GM18861 (cell line): Measurements from ENCODE around the gene ABCD3.
"Not testable (repeated sequence)": the region's sequence is repeated elsewhere in the genome, so short reads cannot be mapped to it uniquely, and the experiment has no call there.

ENCODE experiments used
- ATAC-seq: cut with Tn5 transposase; IDR thresholded peaks from one replicate; pipeline ENCODE4 v1.9.1; 2021; ENCODE audit not compliant: unreplicated experiment

The ABCD3 gene

DNA sequence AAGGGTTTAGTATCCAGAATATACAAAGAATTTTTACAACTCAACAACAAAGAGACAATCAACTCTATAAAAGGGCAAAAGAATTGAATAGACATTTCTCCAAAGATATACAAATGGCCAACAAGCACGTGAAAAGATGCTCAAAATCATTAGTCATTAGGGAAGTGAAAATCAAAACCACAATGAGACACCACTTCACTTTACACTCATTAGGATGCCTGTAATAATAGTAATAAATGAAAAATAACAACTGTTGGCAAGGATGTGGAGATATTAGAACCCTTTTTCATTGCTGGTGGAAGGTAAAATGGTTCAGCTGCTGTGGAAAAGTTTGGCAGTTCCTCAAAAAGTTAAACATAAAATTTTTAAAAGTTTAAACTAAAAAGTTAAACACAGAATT lies 7.0 kb upstream of the ABCD3 start:
- ATAC-seq, result peak; percentile 91

DNA sequence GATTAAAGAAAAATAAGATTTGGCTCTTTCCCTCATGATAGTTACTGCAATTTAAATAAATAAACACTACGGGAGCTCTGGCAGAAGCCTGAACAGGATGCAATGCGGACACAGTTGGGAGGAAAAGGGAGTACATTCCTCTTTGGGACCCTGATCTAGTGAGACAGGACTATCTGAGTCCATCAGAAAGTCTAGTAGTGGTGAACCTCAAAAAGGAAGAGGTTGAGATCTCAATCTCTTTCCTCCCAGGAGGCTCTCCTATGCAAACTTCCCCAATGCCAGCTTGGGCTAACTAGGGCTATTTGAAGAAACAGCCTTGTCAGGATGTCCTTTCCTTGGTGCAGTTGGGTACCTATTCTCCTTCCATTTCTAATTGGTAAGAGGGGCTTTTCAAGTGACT lies 4.9 kb upstream of the ABCD3 start:
- ATAC-seq, result no peak

DNA sequence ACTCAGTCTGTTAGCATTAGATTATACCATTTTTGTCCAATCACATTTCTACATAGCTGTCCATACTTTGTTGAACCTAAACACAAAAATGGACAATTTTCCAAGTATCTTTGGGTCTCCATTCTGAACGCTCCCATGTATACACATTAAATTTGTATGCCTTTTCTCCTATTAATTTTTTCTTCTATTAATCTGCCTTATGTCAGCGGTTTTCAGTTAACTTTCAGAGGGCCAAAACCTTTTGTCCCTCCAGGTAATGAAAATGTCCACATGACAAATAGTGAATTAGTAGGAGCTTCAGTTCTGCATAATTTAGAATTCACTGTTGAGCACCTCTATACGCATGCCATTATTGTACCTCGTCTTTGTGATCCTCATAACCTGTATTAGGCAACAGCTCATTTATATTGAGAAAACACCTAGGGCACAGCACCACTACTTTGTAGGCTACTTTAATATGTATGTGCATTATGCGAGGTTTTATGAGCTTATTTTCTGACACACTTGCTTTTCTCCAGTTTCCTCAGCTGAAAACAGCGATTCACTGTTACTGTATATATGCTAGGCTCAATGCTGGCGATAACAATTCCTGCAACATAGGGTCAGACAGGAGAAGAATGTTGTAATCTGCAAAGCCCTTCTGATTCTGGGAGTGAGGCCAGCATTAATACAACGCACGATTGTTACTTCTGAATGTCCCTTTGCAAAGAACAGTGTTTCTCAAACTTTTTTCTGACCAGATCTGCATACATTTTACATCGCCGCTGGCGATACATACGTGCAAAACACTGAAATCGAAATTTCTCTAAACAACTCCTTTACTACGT lies 1.1 kb upstream of the ABCD3 start:
- ATAC-seq, result no peak

DNA sequence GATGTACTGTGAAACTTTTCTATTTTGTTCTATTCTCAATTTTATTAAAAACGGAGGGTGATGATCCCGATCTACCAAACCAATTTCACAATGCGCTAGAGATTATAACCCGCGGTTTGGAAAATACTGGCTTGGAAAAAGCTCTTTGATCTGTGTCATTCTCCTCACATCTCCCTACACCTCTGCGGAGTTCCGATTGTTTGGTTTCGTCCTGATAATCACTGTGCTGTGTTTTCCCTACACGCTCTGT lies 536 bp upstream of the ABCD3 start:
- no peak for ATAC-seq

DNA sequence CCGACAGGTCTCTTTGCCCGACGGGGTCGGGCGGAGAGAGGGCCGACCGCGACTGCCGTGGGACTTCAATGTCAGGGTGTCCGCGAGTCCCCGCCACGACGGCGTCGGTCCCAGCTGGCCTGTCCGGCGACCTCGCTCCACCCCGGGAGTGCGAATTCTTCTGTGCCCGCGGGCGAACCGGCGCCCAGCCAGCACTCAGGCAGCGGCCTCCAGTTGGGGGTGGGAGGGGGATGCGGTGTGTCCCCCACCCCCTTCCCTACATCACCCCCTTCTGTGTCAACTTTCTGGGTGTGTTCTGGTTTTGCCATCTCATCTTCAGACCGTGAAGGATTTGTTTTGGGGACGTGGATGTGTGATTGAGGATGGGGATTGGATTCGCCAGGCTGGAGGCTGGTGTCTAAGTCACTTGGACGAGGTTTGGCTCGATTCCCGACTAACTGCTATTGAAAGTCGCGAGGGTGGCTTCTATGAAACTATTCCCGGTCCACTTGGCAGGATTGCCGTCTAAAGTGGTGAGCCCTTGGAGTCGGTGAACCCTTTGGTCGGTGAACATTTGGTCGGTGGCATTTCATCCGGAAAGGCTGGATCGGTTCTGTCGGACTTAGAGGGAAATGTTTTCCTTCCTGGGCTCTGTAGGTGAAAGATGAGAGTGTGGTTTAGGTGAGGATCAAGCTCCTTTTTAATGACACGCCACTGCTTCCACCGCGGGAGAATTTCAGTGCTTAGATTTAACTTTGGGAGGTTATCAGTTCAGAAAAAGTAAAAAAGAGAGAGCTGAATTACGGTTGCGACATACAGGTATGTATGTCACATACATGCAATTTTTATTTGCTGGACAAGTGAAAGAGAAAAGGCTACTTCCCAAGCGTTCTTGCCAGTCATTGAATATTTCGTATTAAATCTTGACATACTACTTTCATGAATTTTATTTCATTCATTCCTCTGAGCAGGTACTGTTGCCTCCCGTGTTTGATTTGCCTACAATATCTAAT lies 771 bp downstream of the ABCD3 start:
- no peak for ATAC-seq

DNA sequence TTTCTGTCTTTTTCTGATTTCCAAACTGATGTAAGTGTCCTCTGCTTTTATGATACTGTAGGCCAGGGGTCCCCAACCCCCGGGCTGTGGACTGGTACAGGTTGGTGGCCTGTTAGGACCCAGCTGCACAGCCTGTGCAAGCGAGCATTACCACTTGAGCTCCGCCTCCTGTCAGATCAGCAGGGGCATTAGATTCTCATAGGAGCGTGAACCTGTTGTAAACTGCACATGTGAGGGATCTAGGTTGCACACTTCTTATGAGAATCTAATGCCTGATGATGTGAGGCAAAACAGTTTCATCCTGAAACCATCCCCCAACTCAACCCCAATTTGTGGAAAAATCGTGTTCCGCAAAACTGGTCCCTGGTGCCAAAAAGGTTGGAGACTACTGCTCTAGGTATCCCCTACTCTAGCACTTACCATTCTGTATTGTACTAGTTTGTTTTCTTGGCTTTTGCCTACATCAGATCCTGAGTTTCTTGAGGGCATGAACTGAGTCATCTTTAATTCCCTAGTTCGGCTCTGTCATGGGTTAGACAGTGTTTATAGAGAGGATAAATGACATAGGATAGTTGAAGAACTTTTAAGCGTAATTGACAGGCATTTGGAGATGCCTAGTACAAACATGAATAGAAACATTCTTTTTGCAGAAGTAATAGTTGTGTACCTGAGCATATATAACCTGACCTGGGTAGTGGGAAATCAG lies 4.1 kb downstream of the ABCD3 start:
- ATAC-seq, result no peak

DNA sequence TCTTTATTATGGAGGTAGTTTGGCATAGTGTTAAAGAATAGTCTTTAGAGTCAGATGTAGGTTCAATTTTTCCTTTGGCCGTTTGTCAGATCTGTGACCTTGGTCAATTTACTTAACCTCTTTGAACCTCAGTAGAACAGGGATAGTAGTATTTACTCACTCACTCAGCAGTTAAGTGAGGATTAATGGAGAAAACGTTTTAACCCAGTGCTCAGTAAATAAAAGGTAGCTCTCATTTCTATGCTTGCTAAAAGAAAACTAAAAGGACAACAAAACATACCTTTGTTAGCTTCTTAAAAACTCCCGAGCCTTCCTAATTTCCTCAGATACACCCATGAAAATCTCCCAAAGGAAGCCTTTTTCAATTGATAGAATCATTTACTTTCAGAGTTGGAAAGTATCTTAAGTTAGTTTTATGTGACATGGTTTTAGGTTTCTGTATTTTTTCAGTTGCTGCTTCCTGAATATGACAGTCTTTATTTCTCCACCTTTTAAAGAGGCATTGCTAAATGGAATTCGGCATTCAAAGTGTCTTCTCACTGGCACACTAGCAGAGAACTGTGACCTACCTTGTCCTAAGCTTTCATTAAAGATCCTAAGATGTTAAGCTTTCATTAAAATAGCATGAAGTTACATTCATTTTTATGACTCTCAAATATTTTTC lies 7.8 kb downstream of the ABCD3 start:
- ATAC-seq, result no peak

DNA sequence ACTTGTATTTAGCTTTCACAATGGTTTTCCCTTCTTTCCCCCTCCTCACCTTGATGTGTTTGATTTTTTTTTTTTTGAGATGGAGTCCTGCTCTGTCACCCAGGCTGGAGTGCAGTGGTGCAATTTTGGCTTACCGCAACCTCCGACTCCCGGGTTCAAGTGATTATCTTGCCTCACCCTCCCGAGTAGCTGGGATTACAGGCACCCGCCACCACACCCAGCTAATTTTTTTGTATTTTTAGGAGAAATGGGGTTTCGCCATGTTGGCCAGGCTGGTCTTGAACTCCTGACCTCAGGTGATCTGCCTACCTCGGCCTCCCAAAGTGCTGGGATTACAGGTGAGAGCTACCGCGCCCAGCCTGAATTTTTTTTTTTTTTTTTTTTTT lies 8.3 kb downstream of the ABCD3 start:
- ATAC-seq, result not testable (repeated sequence)

DNA sequence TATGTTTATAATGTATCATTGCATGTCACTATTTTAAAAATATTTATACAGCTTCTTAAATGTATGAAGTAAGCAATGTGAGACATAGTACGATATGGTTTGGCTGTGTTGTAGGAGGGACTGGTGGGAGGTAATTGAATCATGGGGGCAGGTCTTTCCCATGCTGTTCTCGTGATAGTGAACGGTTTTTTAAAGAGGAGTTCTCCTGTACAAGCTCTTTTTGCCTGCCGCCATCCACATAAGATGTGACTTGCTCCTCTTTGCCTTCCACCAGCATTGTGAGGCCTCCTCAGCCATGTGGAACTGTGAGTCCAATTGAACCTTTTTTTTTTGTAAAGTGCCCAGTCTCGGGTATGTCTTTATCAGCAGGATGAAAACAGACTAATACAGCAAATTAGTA lies 10.3 kb downstream of the ABCD3 start:
- no peak for ATAC-seq

DNA sequence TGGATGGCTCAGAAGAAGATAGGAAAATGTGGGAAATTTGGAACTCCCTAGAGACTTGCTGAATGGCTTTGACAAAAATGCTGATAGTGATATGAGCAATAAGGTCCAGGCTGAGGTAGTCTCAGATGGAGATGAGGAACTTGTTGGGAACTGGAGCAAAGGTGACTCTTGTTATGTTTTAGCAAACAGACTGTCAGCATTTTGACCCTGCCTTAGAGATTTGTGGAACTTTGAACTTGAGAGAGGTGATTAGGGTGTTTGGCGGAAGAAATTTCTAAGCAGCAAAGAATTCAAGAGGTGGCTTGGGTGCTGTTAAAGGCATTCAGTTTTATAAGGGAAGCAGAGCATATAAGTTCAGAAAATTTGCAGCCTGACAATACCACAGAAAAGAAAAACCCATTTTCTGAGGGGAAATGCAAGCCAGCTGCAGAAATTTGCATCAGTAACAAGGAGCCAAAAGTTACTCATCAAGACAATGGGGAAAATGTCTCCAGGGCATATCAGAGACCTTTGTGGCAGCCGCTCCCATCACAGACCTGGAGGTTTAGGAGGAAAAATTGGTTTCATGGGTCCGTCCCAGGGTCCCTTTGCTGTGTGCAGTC lies 10.8 kb downstream of the ABCD3 start:
- not testable (repeated sequence) for ATAC-seq

DNA sequence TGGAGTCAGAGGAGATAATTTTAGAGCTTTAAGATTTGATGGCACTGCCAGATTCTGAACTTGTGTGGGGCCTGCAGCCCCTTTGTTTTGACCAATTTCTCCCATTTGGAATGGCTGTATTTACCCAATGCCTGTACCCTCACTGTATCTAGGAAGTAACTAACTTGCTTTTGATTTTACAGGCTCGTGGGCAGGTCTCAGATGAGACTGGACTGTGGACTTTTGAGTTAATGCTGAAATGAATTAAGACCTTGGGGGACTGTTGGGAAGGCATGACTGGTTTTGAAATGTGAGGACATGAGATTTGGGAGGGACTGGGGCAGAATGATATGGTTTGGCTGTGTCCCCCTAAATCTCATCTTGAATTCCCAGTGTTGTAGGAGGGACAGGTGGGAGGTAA lies 11.9 kb downstream of the ABCD3 start:
- not testable (repeated sequence) for ATAC-seq

DNA sequence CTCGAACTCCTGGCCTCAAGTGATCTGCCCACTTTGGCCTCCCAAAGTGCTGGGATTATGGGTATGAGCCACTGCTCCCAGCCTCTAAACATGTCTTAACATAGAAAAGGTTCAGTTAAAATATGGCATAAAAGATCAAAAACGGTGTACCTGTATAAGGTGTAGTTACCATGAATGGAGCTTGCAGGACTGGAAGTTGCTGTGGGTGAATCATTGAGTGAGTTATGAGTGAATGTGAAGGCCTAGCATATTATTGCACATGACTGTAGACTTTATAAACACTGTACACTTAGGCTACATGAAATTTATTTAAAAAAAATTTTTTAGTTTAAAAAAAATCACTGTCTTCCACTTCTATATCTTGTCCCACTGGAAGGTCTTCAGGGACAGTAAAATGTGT lies 15.7 kb downstream of the ABCD3 start:
- ATAC-seq, result no peak

DNA sequence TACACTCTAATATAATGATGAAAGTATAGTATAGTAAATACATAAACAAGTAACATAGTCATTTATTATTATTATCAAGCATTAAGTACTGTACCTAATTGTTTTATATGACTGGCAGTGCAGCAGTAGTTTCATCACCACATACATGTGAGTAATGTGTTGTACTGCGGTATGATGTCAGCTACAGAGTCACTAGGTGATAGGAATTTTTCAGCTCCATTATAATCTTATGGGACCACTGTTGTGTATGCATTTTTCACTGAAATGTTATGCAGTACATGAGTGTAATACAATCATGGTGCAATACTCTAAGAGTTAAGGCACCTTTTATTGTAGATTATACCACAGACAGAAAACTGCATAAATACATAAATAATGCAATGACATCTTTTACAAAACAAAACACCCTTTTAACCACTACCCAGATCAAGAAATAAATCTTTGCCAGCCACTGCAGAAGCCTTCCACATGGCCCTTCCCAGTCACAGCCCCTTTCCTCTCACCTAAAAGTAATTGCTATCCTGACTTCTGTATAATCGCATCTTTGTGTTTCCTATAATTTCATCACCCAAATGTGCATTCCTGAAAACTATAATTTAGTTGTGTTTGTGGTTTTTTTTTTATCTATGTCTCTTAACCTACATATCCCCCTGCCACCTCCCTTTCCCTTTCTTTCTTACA lies 16.3 kb downstream of the ABCD3 start:
- ATAC-seq, result no peak

DNA sequence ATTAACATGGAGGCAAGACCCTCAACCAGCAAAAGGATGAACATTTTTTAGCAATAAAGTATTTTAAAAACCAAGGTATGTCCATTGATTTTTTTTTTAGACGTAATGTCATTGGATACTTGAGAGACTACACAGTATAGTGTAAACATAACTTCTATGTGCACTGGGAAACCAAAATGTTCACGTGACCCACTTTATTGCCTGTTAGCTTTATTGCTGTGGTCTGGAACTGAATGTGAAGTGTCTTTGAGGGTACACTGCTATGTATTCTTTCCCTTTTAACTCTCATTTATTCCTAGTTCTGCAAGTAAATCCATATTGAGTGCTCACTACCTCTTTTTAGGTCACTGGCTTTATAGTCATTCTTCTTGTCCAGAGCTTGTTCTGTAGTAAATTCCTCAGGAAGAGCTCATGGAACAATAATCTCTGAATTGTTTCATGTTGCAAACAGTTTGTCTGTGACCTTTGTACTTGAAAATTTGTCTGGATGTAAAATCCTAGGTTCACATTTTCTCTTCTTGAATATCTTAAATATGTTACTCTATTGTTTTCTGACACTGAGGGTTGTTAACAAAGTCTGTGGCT lies 20.6 kb downstream of the ABCD3 start:
- no peak for ATAC-seq

DNA sequence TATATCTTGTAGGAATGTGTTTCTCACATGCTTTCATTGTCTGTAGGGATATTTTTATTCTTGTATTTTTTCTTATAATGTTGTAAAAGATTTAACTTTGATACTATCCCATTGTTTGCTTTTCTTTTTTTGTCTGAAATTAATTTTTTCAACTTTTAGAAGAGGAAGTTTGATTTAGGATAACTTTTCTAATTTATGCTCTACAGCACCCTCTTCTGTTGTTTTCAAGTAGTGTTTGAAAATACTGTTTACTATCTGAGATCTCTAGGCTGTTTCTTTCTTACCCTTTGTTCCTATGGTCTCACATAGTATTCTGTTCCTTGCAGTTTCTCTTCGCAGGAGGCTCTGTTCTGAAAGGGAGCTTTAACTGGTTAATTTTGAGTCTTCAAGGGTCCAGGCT lies 21.9 kb downstream of the ABCD3 start:
- ATAC-seq, result no peak

DNA sequence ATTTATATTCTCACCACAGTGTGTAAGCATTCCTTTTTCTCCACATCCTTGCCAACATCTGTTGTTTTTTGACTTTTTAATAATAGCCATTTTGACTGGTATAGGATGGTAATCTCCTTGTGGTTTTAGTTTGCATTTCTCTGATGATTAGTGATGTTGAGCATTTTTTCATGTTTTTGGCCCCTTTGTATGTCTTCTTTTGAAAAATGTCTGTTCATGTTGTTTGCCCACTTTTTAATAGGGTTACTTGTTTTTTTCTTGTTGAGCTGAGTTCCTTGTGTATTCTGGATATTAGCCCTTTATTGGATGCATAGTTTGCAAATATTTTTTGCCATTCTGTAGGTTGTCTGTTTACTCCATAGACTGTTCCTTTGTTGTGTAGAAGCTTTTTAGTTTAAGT lies 24.9 kb downstream of the ABCD3 start:
- ATAC-seq, result not testable (repeated sequence)

DNA sequence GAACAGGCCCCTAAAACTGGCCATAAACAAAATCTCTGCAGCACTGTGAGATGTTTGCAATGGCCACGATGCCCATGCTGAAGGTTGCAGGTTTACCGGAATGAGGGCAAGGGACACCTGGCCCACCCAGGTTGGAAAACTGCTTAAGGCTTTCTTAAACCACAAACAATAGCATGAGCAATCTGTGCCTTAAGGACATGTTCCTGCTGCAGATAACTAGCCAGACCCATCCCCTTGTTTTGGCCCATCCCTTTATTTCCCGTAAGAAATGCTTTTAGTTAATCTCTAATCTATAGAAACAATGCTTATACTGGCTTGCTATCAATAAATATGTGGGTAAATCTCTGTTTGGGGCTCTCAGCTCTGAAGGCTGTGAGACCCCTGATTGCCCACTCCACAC lies 26.6 kb downstream of the ABCD3 start:
- not testable (repeated sequence) for ATAC-seq

DNA sequence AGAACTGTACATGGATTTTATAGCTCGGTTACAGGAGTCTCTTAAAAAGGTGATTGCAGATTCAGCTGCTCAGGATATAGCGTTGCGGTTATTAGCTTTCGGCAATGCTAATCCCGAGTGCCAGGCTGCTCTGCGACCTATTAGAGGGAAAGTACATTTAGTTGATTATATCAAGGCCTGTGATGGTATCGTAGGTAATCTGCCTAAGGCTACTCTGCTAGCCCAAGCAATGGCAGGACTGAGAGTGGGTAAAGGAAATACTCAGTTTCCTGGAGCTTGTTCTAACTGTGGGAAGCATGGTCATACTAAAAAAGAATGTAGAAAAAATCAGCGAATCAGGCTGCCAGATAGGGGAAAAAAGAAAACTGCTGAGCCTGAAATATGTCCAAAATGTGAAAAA lies 27.5 kb downstream of the ABCD3 start:
- ATAC-seq, result not testable (repeated sequence)

DNA sequence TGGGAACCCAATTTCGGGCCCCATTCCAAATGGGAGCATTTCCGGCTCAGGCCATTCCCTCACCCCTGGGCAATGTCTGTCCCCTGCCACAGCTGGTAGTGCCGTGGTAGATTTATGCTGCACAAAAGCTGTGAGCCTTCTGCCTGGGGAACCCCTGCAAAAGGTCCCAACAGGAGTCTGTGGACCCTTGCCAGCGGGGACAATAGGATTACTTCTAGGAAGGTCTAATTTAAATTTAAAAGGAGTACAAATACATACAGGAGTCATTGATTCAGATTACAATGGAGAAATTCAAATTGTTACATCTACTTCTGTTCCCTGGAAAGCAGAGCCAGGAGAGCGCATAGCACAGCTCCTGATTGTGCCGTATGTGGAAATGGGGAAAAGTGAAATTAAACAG lies 28.0 kb downstream of the ABCD3 start:
- ATAC-seq, result not testable (repeated sequence)

DNA sequence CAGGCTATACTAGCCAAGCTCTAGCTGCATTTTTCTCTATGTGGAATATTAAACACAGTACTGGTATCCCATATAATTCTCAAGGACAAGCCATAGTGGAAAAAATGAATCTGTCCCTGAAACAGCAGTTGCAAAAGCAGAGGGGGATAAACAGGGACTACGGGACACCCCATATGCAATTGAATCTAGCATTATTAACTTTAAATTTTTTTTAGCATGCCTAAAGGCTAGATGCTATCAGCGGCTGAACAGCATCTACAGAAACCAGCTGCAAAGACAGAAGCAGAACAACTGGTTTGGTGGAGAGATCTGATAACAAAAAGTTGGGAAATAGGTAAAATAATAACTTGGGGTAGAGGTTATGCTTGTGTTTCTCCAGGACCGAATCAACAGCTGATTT lies 30.6 kb downstream of the ABCD3 start:
- ATAC-seq, result not testable (repeated sequence)
